Adipocyte (in vitro differentiated cells): ENCODE data around the gene SSC5D.
A peak's percentile ranks its signal among the peaks of the same experiment; 100 is the strongest.
"Not testable (repeated sequence)": the region's sequence is repeated elsewhere in the genome, so short reads cannot be mapped to it uniquely, and the experiment has no call there.

Experiments
- DNase-seq: peaks from one replicate; pipeline ENCODE4 v3.0.0-alpha.2; 2015; ENCODE audit warnings: low read depth
- H3K27me3 ChIP-seq: replicated peaks from 2 replicates; pipeline ENCODE4 v1.7.0; 2013; ENCODE audit warnings: mild to moderate bottlenecking, low read length, moderate library complexity; ENCODE audit not compliant: control insufficient read depth, insufficient read depth
- H3K36me3 ChIP-seq: 2 replicates; pipeline ENCODE4 v1.7.0; 2013; ENCODE audit warnings: low read length, mild to moderate bottlenecking, moderate library complexity; ENCODE audit not compliant: control insufficient read depth, insufficient read depth, severe bottlenecking
- H3K4me1 ChIP-seq: 2 replicates; pipeline ENCODE4 v1.7.0; 2013; ENCODE audit warnings: mild to moderate bottlenecking, low read length, moderate library complexity; ENCODE audit not compliant: control insufficient read depth, insufficient read depth
- H3K4me3 ChIP-seq: 2 replicates; pipeline ENCODE4 v1.7.0; 2013; ENCODE audit warnings: mild to moderate bottlenecking, low read length, moderate library complexity
- H3K9ac ChIP-seq: 2 replicates; pipeline ENCODE4 v1.7.0; 2013; ENCODE audit warnings: mild to moderate bottlenecking, low read length, moderate library complexity
- H3K9me3 ChIP-seq: 2 replicates; pipeline ENCODE4 v1.7.0; 2013; ENCODE audit warnings: mild to moderate bottlenecking, low read length, moderate library complexity; ENCODE audit not compliant: control insufficient read depth

Gene SSC5D

DNA sequence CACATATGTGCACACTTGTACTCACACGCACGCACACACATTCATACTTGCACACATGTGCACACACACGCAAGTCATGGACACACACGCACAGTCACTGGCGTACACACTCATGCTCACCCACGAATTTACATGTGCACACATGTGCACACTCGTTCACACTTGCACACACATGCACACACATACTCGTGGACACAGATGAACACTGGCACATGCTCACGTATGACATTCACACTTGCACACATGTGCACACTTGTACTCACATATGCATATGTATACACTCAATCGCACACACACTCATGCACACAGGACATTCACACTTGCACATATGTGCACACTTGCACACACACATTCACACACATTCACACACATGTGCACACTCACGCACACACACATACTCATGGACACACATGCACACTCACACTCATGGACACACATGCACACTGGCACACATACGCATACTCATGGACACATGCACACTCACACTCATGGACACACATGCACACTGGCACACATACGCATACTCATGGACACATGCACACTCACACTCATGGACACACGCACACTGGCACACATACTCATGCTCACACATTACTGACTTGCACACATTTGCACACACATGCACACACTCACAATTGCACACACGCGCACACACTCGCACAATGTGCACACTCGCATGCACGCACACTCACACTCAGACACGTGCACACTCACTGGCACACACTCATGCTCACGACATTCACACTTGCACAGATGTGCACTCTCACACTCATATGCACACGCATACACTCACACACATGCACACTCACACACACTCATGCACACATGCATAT, 39.2 kb downstream of the SSC5D start:
- Histone ChIP-seq H3K4me3 (no peak overlapping the region), H3K9me3 (no peaks in the 10 kb centered on the region), H3K4me1 (peaks cover 6% of the 10 kb centered on the region), H3K9ac (no peak overlapping the region), H3K27me3 (peaks cover 13% of the 10 kb centered on the region), H3K36me3 (no peaks in the 10 kb centered on the region)
- no peak for DNase-seq

DNA sequence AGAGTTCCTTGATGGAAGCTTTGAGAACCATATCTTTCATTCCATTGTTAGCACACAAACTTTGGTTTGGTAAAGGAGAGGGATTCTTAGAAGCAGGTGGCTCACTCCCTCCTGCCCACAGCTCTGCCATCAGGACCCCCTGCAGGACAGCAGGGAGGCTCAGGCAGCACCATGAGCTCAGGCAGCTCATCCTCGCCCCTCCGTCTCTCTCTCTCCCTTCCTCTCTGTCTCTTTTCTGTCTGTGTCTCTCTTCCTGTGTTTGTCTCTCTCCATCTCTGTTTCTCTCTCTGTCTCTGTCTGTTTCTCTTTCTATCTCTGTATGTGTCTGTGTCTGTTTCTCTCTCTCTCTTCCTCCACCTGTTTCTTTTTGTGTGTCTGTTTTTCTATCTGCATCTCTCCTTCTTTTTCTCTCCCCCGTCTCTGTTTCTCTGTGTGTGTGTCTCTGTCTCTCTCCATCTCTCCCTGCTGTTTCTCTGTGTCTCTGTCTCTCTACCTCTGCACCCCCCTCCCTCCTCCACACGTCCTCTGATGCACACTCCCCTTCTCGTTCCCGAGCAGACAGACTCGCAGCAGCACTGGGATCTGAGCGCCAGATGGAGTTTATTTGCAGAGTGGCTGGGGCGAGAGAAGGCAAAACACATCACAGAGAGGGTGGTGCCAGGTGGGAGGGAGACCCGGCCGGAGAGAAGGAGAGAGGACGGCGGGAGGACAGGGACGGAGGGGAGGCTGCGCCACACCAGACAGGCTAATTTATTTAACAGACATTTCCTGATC, 40.0 kb downstream of the SSC5D start:
- Histone ChIP-seq H3K4me3 (no peak overlapping the region), H3K9ac (no peak overlapping the region), H3K27me3 (peaks cover 13% of the 10 kb centered on the region), H3K9me3 (no peaks in the 10 kb centered on the region), H3K4me1 (peaks cover 6% of the 10 kb centered on the region), H3K36me3 (no peaks in the 10 kb centered on the region)
- peak; percentile 36 for DNase-seq

DNA sequence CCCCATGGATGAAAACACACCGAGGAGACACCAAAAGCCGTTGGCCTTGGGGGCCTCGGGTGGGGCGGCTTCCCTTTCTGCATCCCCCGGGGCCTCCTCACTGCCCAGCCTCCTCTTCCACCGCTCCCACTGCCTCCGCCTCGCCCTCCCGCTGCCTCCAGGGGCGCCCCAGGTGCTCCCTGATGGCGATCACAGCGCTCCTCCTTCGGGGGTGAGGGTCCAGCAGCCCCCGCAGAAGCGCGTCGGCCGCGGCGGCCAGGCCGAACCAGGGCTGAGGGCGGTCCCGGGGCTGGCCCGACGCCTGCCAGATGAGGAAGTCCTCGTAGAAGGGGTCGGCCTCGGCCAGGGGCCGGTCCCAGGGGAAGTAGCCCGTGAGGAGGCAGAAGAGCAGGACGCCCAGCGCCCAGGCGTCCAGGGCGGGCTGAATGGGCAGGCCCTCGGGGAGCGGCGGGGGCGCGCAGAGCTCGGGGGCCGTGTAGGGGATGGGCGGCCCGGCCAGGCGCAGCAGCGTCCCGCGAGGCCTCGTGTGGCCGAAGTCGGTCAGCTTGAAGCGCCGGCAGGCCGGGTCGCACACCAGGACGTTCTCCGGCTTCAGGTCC, 41.5 kb downstream of the SSC5D start:
- no peak for DNase-seq
- no peak overlapping the region for H3K4me3 ChIP-seq
- peaks cover 6% of the 10 kb centered on the region for H3K4me1 ChIP-seq
- no peaks in the 10 kb centered on the region for H3K9me3 ChIP-seq
- H3K36me3 ChIP-seq: no peaks in the 10 kb centered on the region
- H3K27me3 ChIP-seq: peaks cover 13% of the 10 kb centered on the region
- H3K9ac ChIP-seq: no peak overlapping the region

DNA sequence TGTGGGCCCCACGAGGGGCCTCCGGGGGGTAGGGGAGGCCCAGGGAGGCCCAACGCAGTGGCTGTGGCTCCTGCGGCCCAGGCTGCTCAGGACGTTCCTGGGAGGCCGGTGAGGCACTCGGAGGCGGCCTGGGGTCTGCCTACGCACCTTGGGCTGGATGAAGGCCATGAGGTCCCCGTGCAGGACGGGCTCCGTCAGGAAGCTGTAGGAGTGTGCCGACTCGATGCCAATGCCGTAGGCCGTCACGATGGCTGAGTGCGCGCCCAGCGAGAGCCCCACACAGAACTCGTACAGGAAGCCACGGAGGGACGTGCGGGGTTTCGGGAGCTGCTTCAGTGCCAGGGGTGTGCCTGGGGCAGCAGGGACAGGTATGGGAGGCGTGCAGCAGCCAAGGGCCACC, 42.8 kb downstream of the SSC5D start:
- Histone ChIP-seq H3K27me3 (peaks cover 13% of the 10 kb centered on the region), H3K4me1 (peaks cover 6% of the 10 kb centered on the region), H3K36me3 (no peaks in the 10 kb centered on the region), H3K9me3 (no peaks in the 10 kb centered on the region), H3K9ac (no peak overlapping the region), H3K4me3 (no peak overlapping the region)
- no peak for DNase-seq

DNA sequence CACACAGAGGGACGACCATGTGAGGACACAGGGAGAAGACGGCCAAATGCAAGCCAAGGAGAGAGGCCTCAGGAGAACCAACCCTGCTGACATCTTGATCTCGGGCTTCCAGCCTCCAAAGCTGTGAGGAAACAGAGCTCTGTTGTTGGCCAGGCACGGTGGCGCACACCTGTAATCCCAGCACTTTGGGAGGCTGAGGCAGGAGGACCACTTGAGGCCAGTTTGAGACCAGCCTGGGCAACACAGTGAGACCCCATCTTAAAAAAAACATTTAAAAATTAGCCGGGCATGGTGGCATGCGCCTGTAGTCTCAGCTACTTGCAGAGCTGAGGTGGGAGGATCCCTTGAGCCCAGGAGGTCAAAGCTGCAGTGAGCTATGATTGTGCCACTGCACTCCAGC, 46.0 kb downstream of the SSC5D start:
- H3K9me3 ChIP-seq, DNase-seq, H3K4me1 ChIP-seq, H3K27me3 ChIP-seq, H3K4me3 ChIP-seq, H3K9ac ChIP-seq, H3K36me3 ChIP-seq: not testable (repeated sequence)

DNA sequence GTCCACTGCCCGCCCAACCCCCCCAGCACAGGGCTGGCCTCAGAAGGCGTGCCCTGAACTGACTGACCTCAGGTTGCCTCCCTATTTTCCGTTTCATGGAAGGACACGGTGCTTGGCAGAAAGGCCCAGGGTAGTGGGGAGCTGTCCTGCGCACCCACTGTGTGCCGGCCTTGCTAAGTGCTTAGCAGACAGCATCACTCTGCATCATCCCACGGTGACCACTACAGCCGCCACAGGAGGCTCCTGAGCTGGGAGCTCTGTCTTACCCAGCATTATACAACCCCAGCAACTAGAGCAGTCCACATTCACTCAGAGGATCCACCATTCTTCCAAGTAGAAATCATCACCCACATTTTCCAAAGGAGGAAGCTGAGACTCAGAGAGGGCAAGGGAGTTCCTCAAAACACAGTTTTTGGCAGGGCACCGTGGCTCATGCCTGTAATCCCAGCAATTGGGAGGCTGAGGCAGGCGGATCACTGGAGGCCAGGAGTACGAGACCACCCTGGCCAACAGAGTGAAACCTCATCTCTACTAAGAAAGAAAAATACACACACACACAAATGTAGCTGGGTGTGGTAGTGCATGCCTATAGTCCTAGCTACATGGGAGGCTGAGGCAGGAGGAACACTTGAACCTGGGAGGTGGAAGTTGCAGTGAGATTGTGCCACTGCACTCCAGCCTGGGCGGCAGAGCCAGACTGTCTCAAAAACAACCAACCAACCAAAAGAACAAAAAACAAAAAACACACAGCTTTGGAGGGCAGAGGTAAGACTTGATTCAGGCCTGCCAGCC, 47.1 kb downstream of the SSC5D start:
- no peaks in the 10 kb centered on the region for H3K36me3 ChIP-seq
- no peaks in the 10 kb centered on the region for H3K9me3 ChIP-seq
- H3K27me3 ChIP-seq: no peaks in the 10 kb centered on the region
- no peaks in the 10 kb centered on the region for H3K4me1 ChIP-seq
- no peak for DNase-seq
- H3K9ac ChIP-seq: no peak overlapping the region
- H3K4me3 ChIP-seq: no peak overlapping the region

DNA sequence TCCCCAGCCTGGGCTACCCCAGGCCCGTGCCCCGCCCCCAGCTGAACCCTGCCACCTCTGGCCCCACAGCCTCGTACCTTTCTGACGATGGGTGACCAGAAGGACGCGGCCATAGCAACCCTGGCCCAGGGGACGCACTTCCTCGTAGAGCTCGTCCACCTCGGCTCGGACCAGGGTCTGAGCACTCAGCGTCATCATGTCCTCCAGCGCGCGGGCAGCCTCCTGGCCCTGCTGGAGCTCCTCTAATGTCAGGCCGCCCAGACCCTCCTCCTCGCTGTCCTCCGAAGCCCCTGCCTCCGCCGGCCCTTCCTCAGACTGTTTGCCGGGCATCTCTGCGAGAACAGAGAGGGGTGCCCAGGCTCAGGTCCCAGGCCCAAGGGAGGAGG, 47.7 kb downstream of the SSC5D start:
- DNase-seq: no peak
- Histone ChIP-seq H3K9ac (no peak overlapping the region), H3K27me3 (no peaks in the 10 kb centered on the region), H3K4me3 (no peak overlapping the region), H3K4me1 (no peaks in the 10 kb centered on the region), H3K9me3 (no peaks in the 10 kb centered on the region), H3K36me3 (no peaks in the 10 kb centered on the region)

DNA sequence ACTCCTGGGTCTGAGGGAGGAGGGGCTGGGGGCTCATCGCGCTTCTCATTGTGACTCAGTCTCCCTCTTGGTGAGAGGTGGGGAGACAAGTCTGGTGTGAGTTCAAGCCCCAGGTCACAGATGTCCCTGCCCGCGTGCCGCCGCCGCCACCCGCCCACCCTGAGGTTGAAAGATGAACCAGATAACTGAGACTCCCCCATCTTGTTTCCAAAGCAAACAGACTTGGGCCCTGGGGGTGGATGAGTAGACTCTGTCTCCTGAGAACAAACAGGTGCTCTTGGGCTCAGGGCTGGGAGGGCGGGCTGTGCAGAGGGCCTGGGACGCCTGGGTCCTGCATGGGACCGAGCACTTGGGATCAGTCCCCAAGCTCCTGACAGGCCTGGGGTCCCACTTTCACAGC, 48.1 kb downstream of the SSC5D start:
- Histone ChIP-seq H3K36me3 (no peaks in the 10 kb centered on the region), H3K4me3 (no peak overlapping the region), H3K9ac (no peak overlapping the region), H3K27me3 (no peaks in the 10 kb centered on the region), H3K4me1 (no peaks in the 10 kb centered on the region), H3K9me3 (no peaks in the 10 kb centered on the region)
- DNase-seq: no peak

DNA sequence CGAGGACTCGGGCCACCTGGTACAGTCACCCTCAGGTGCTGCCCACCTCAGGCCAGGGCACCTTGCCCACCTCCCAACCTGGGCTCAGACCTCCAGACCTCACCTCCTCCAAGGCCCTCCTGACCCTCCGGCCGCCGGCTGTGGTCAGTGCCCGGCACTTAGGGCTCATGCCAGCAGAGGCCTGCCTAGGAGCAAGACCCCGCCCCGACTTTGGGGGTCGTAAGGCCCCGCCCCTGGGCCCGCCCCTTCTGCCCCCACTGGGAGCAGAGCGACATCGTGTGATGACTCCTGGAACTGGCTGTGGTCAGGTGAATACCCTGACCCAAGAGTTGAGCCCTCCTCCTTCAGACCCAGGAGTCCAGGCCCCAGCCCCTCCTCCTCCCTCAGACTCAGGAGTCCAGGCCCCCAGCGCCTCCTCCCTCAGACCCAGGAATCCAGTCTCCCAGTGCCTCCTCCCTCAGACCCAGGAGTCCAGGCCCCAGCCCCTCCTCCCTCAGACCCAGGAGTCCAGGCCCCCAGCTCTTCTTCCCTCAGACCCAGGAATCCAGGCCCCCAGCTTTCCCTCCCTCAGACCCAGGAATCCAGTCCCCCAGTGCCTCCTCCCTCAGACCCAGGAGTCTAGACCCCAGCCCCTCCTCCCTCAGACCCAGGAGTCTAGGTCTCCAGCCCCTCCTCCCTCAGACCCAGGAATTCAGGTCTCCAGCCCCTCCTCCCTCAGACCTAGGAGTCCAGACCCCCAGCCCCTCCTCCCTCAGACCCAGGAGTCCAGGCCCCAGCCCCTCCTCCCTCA, 48.9 kb downstream of the SSC5D start, which contains the start of gene SBK2:
TSS of gene SBK2 (minus strand) at position 183 of the 790 bp plus-strand sequence. CDS start 839 bp downstream, outside the sequence.
- H3K4me3 ChIP-seq: no peak within 1 kb of the TSS
- peaks cover 3% of the 10 kb centered on the region for H3K9me3 ChIP-seq
- no peak within 1 kb of the TSS for H3K9ac ChIP-seq
- H3K27me3 ChIP-seq: no peaks in the 10 kb centered on the region
- H3K36me3 ChIP-seq: no peaks in the 10 kb centered on the region
- H3K4me1 ChIP-seq: no peaks in the 10 kb centered on the region
- DNase-seq: no peak

DNA sequence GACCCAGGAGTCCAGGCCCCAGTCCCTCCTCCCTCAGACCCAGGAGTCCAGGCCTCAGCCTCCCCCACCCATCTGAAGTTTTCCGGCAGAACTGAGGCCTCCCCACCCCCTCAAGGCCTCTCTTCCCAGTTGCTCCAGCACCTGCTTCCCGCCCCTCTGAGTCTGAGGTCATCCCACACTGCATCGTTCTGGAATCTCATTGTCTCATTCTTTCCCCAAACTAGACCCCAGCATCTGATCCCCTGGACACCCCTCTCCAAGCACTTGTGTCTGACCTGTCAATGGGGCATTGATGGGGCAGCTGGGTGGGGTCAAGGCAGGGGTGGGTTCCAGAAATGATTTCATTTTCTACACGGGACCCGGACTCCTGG, 49.5 kb downstream of the SSC5D start:
- Histone ChIP-seq H3K36me3 (no peaks in the 10 kb centered on the region), H3K27me3 (no peaks in the 10 kb centered on the region), H3K9me3 (peaks cover 3% of the 10 kb centered on the region), H3K9ac (no peak overlapping the region), H3K4me3 (no peak overlapping the region), H3K4me1 (no peaks in the 10 kb centered on the region)
- no peak for DNase-seq
